GM12878 (cell line): ENCODE results near the gene SCNN1G. TPM values are rescaled to one million over a fixed set of nuclear protein-coding genes. Genes with fewer than 3 reads are reported as not detected.

Experiments
- ATAC-seq: fragments of 200-7000 bp; cut with Tn5 transposase; 3 replicates; pipeline ENCODE4 v1.9.1; 2020; ENCODE audit warnings: mild to moderate bottlenecking, moderate library complexity
- BruUV-seq: library from RNA; stranded (reverse); fragments of 400-500 nt; replicated peaks from 2 replicates; lab custom pipeline; 2021; lab: Mats Ljungman, UMichigan
- CTCF ChIA-PET: fragments of 300-600 bp; sonication (Branson Sonifier 250); formaldehyde crosslinking; extraction: SDS; loops from one replicate; lab custom pipeline; 2021; ENCODE audit warnings: inconsistent platforms; lab: Yijun Ruan, JAX
- POLR2A ChIA-PET: fragments of 350-600 bp; formaldehyde crosslinking; extraction: SDS; loops from one replicate; lab custom pipeline; 2021; ENCODE audit warnings: inconsistent platforms; lab: Charles Lee
- RAD21 ChIA-PET: fragments of 300-600 bp; sonication (Branson Sonifier 250); formaldehyde crosslinking; loops from one replicate; lab custom pipeline; 2023; ENCODE audit warnings: antibody characterized with exemption; ENCODE audit not compliant: unreplicated experiment; lab: Charles Lee
- SMC1A ChIA-PET: fragments of 300-600 bp; sonication (Branson Sonifier 250); formaldehyde crosslinking; loops from one replicate; lab custom pipeline; 2023; ENCODE audit not compliant: unreplicated experiment, uncharacterized antibody; lab: Charles Lee
- DNase-seq: peaks from one replicate; pipeline ENCODE4 v3.0.0-alpha.2; 2011; ENCODE audit warnings: low read depth, low spot score
- FAIRE-seq: peaks from 3 replicates; lab custom pipeline; 2011; peaks lifted over from hg19 to GRCh38; lab: Jason Lieb, UNC
- H2AFZ ChIP-seq: 2 replicates; pipeline ENCODE4 v1.6.0; 2011; ENCODE audit warnings: low read depth, low read length, control low read depth; ENCODE audit not compliant: control insufficient read depth
- H3K27ac ChIP-seq: 2 replicates; pipeline ENCODE4 v1.5.1; 2011; ENCODE audit warnings: control low read depth; ENCODE audit not compliant: control insufficient read depth, insufficient read depth
- H3K27me3 ChIP-seq, 2 experiments: replicated peaks in 1 of 2; 2 replicates each; pipeline versions ENCODE4 v1.6.0 to v1.6.1; 2011; ENCODE audit warnings: low read length in 1 of 2; ENCODE audit not compliant: control insufficient read depth in 2 of 2, insufficient read depth in 2 of 2
- H3K36me3 ChIP-seq, 2 experiments: 2 replicates each; pipeline ENCODE4 v1.5.1; 2011; ENCODE audit warnings: low read length in 1 of 2; ENCODE audit not compliant: control insufficient read depth in 2 of 2, insufficient read depth in 2 of 2
- H3K4me1 ChIP-seq: 2 replicates; pipeline ENCODE4 v1.6.1; 2011; ENCODE audit warnings: mild to moderate bottlenecking, low read length, moderate library complexity, mixed read lengths; ENCODE audit not compliant: control insufficient read depth, insufficient read depth
- H3K4me2 ChIP-seq: 2 replicates; pipeline ENCODE4 v1.6.0; 2011; ENCODE audit warnings: control low read depth; ENCODE audit not compliant: control insufficient read depth, insufficient read depth
- H3K4me3 ChIP-seq: fragments of 200-600 bp; sonication (generic); 2 replicates; pipeline ENCODE4 v1.5.1; 2016
- H3K79me2 ChIP-seq: 2 replicates; pipeline ENCODE4 v1.6.0; 2011; ENCODE audit warnings: low read length; ENCODE audit not compliant: control insufficient read depth, insufficient read depth
- H3K9ac ChIP-seq: 2 replicates; pipeline ENCODE4 v1.8.0; 2011; ENCODE audit warnings: low read length, control low read depth, mixed read lengths; ENCODE audit not compliant: control insufficient read depth, insufficient read depth
- H3K9me3 ChIP-seq: replicated peaks from 3 replicates; pipeline ENCODE4 v1.5.1; 2011; ENCODE audit warnings: mild to moderate bottlenecking, low read length; ENCODE audit not compliant: control insufficient read depth, insufficient read depth
- H4K20me1 ChIP-seq: 2 replicates; pipeline ENCODE4 v1.6.0; 2011; ENCODE audit not compliant: control insufficient read depth, insufficient read depth
- CBX5 ChIP-seq: sonication (generic); IDR thresholded peaks from 2 replicates; pipeline ENCODE4 v1.6.1; 2016; ENCODE audit warnings: low read depth, moderate library complexity, mild to moderate bottlenecking, inconsistent platforms
- CEBPZ ChIP-seq: fragments of 150-350 bp; IDR thresholded peaks from 2 replicates; pipeline ENCODE4 v1.6.1; 2016; ENCODE audit warnings: low read depth, low read length
- CTCF ChIP-seq, 3 experiments: IDR thresholded peaks in 2 of 3; conservative IDR thresholded peaks in 1 of 3; 2 replicates each; pipeline ENCODE4 v1.5.1; 2011; ENCODE audit warnings: low read depth in 3 of 3, low read length in 3 of 3, mild to moderate bottlenecking in 3 of 3, control low read depth in 2 of 3, moderate library complexity in 2 of 3, inconsistent platforms in 1 of 3, mixed read lengths in 1 of 3; ENCODE audit not compliant: control insufficient read depth in 2 of 3, insufficient read depth in 1 of 3; ENCODE audit errors: extremely low read depth in 1 of 3
- DPF2 ChIP-seq: fragments of 450-650 bp; IDR thresholded peaks from 2 replicates; pipeline ENCODE4 v1.6.1; 2017; ENCODE audit warnings: mild to moderate bottlenecking
- E2F4 ChIP-seq: IDR thresholded peaks from 2 replicates; pipeline ENCODE4 v1.6.1; 2012; ENCODE audit warnings: low read depth, low read length, improper control_type of control experiment
- IKZF1 ChIP-seq: fragments of 450-650 bp; conservative IDR thresholded peaks from 2 replicates; pipeline ENCODE4 v1.6.1; 2017; ENCODE audit warnings: antibody characterized with exemption, mild to moderate bottlenecking
- MTA3 ChIP-seq: IDR thresholded peaks from 2 replicates; pipeline ENCODE4 v1.6.1; 2012; ENCODE audit warnings: low read length, inconsistent platforms, borderline replicate concordance
- MYB ChIP-seq: fragments of 150-350 bp; IDR thresholded peaks from 2 replicates; pipeline ENCODE4 v1.6.1; 2014; ENCODE audit warnings: mild to moderate bottlenecking, low read depth, low read length, borderline replicate concordance
- MYC ChIP-seq: IDR thresholded peaks from 2 replicates; pipeline ENCODE4 v1.6.1; 2011; ENCODE audit warnings: mild to moderate bottlenecking, low read length, moderate library complexity, inconsistent platforms; ENCODE audit not compliant: insufficient read depth, insufficient replicate concordance, insufficient read length, severe bottlenecking
- NBN ChIP-seq: fragments of 450-650 bp; IDR thresholded peaks from 2 replicates; pipeline ENCODE4 v1.6.1; 2016
- NR2C2 ChIP-seq: IDR thresholded peaks from 2 replicates; pipeline ENCODE4 v1.6.1; 2011; ENCODE audit warnings: borderline replicate concordance, low read depth; ENCODE audit not compliant: control insufficient read depth, insufficient read length
- NR2F1 ChIP-seq: fragments of 450-650 bp; conservative IDR thresholded peaks from 2 replicates; pipeline ENCODE4 v1.6.1; 2017; ENCODE audit warnings: mild to moderate bottlenecking
- SIX5 ChIP-seq: IDR thresholded peaks from 2 replicates; pipeline ENCODE4 v1.6.1; 2011; ENCODE audit warnings: mild to moderate bottlenecking, low read depth, low read length, moderate library complexity; ENCODE audit not compliant: severe bottlenecking
- SPI1 ChIP-seq: IDR thresholded peaks from 2 replicates; pipeline ENCODE4 v1.6.1; 2011; ENCODE audit warnings: low read depth, mild to moderate bottlenecking, low read length, moderate library complexity, borderline replicate concordance; ENCODE audit not compliant: insufficient read depth
- TCF12 ChIP-seq: IDR thresholded peaks from 2 replicates; pipeline ENCODE4 v1.6.1; 2011; ENCODE audit warnings: low read depth, mild to moderate bottlenecking, low read length
- ZNF217 ChIP-seq: fragments of 450-650 bp; IDR thresholded peaks from 2 replicates; pipeline ENCODE4 v1.6.1; 2017; ENCODE audit warnings: antibody characterized with exemption, mild to moderate bottlenecking
- WGBS: methylation state at CpG from one replicate; pipeline ENCODE4 v1.1.6; 2016; ENCODE audit warnings: low lambda C conversion rate; ENCODE audit not compliant: insufficient replicate concordance, insufficient coverage; ENCODE audit errors: missing lambda C conversion rate; 5-methylcytosine and 5-hydroxymethylcytosine counted together
- in situ Hi-C: fragments of 300-500 bp; cut with MboI; formaldehyde crosslinking; loops from 9 replicates; pipeline ENCODE4 v1.14.3; 2018; ENCODE audit warnings: mixed read lengths
- intact Hi-C: fragments of 100-400 bp; cut with micrococcal nuclease; formaldehyde crosslinking; loops from one replicate; pipeline ENCODE4 v1.14.2; 2022; ENCODE audit not compliant: unreplicated experiment
- polyA plus RNA-seq, 11 experiments: library from polyadenylated mRNA; depleted of rRNA in 4 of 11; unstranded in 6 of 11; stranded (reverse) in 5 of 11; fragments of >200 nt; fragmentation: Nextera tagmentation in 4 of 11; fragmentation: Illumina TruSeq in 1 of 11; extraction: Ambion mirVana in 4 of 11; extraction: Trizol in 1 of 11; gene quantifications; 1 replicate in 1 of 11; 2 replicates in 10 of 11; pipeline versions ENCODE4 v1.2.1 to v1.2.3, GENCODE V29; 2011 to 2016; ENCODE audit warnings: inconsistent platforms in 2 of 11, missing spikeins in 2 of 11, low read depth in 1 of 11
- total RNA-seq, 4 experiments: library from RNA; depleted of rRNA in 3 of 4; stranded (reverse); fragments of >200 nt in 3 of 4; fragmentation: Illumina TruSeq in 1 of 4; extraction: Trizol in 1 of 4; gene quantifications; 2 replicates each; pipeline versions ENCODE4 v1.2.1 to v1.2.3, GENCODE V29; 2013 to 2021
- TF ChIP-seq, protein P1 (sequence below): fragments of 450-650 bp; IDR thresholded peaks from 2 replicates; pipeline ENCODE4 v1.6.1; 2017; ENCODE audit warnings: low read depth, mild to moderate bottlenecking, moderate library complexity

Gene SCNN1G
- total and polyA plus RNA-seq, 10 of the 15 experiments (the other 5 are each of a cell fraction or from before 2014, with no cell fraction given) = 0.04 to 0.86 (median 0.08) TPM; not detected in 5

GRCh38 chr16:23186171-23186570, 3.6 kb downstream of the SCNN1G start:
- no peak for FAIRE-seq
- intact Hi-C loops = no loop called here
- BruUV-seq = no TSS peak
- TF ChIP-seq NR2C2 (no peak), NR2F1 (no peak), CEBPZ (no peak), NBN (no peak), IKZF1 (no peak), CTCF (IDR thresholded peaks at IDR 0.05 in 2 of 3, conservative IDR thresholded peaks at IDR 0.05 in 1 of 3; ENCODE audit: control insufficient read depth in 2 of 3, extremely low read depth in 1 of 3, insufficient read depth in 1 of 3, low read depth in 3 of 3, low read length in 3 of 3) (no peak), TCF12 (no peak), ZNF217 (no peak), MTA3 (no peak), MYC (no peak), MYB (no peak), DPF2 (no peak), E2F4 (no peak), SPI1 (no peak), SIX5 (no peak), CBX5 (no peak)
- TF ChIP-seq, protein P1, sequence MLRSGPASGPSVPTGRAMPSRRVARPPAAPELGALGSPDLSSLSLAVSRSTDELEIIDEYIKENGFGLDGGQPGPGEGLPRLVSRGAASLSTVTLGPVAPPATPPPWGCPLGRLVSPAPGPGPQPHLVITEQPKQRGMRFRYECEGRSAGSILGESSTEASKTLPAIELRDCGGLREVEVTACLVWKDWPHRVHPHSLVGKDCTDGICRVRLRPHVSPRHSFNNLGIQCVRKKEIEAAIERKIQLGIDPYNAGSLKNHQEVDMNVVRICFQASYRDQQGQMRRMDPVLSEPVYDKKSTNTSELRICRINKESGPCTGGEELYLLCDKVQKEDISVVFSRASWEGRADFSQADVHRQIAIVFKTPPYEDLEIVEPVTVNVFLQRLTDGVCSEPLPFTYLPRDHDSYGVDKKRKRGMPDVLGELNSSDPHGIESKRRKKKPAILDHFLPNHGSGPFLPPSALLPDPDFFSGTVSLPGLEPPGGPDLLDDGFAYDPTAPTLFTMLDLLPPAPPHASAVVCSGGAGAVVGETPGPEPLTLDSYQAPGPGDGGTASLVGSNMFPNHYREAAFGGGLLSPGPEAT = no peak

More at GRCh38 chr16:23186171-23186570, 3.6 kb downstream of the SCNN1G start:
- no peak overlapping the region for H3K4me2 ChIP-seq
- no peaks in the 10 kb centered on the region for H3K9me3 ChIP-seq
- H3K4me3 ChIP-seq = no peak overlapping the region
- H3K9ac ChIP-seq = no peak overlapping the region
- H3K36me3 ChIP-seq = no peaks in the 10 kb centered on the region
- DNase-seq (no peak), ATAC-seq (no peak)
- CTCF ChIA-PET = interaction anchor here (13.5 kb wide), 1 partner anchor 249 kb away, joined by 470 read pairs; no protein-coding TSS in a partner anchor
- H4K20me1 ChIP-seq = no peaks in the 10 kb centered on the region; the same call in 1 of the 2 replicates
- in situ Hi-C loops = no loop called here
- no peak overlapping the region for H2AFZ ChIP-seq
- POLR2A ChIA-PET = interaction anchor here (0.5 kb wide), 1 partner anchor 49 kb away, joined by 3 read pairs; no protein-coding TSS in a partner anchor
- peaks cover 3 to 7% of the 10 kb centered on the region in 2 experiments; a peak in 3 of 4 replicates for H3K27me3 ChIP-seq
- no peaks in the 10 kb centered on the region for H3K79me2 ChIP-seq
- SMC1A ChIA-PET = interaction anchor here (9.7 kb wide), 1 partner anchor 248 kb away, joined by 189 read pairs; no protein-coding TSS in a partner anchor
- H3K4me1 ChIP-seq = peaks cover 7% of the 10 kb centered on the region
- no peak overlapping the region for H3K27ac ChIP-seq
- RAD21 ChIA-PET = interaction anchor here (8.9 kb wide), 1 partner anchor 249 kb away, joined by 159 read pairs; no protein-coding TSS in a partner anchor
- 53% methylated on average over 24 of the region's 24 CpGs for WGBS
